IPS-20b (cell line): ENCODE measurements around the gene ENDOU.

Experiments
- H3K27ac ChIP-seq: one replicate; pipeline ENCODE4 v1.5.1; 2013; ENCODE audit warnings: low read length
- H3K27me3 ChIP-seq: 2 replicates; pipeline ENCODE4 v1.6.1; 2013; ENCODE audit warnings: mild to moderate bottlenecking, low read length, inconsistent platforms; ENCODE audit not compliant: insufficient read depth
- H3K36me3 ChIP-seq: 2 replicates; pipeline ENCODE4 v1.6.1; 2013; ENCODE audit warnings: low read depth, mild to moderate bottlenecking, inconsistent platforms, low read length, moderate library complexity; ENCODE audit not compliant: insufficient read depth
- H3K4me1 ChIP-seq: 2 replicates; pipeline ENCODE4 v1.6.1; 2013; ENCODE audit warnings: mild to moderate bottlenecking, control low read depth, inconsistent platforms, low read length, moderate library complexity; ENCODE audit not compliant: insufficient read depth
- H3K4me3 ChIP-seq: 2 replicates; pipeline ENCODE4 v1.5.1; 2013; ENCODE audit warnings: mild to moderate bottlenecking, low read length, inconsistent platforms
- H3K9ac ChIP-seq: 2 replicates; pipeline ENCODE4 v1.6.1; 2013; ENCODE audit warnings: low read depth, mild to moderate bottlenecking, inconsistent platforms, low read length, moderate library complexity
- H3K9me3 ChIP-seq: 2 replicates; pipeline ENCODE4 v1.6.1; 2013; ENCODE audit warnings: mild to moderate bottlenecking, low read depth, low read length, inconsistent platforms; ENCODE audit not compliant: insufficient read depth

Gene ENDOU

DNA sequence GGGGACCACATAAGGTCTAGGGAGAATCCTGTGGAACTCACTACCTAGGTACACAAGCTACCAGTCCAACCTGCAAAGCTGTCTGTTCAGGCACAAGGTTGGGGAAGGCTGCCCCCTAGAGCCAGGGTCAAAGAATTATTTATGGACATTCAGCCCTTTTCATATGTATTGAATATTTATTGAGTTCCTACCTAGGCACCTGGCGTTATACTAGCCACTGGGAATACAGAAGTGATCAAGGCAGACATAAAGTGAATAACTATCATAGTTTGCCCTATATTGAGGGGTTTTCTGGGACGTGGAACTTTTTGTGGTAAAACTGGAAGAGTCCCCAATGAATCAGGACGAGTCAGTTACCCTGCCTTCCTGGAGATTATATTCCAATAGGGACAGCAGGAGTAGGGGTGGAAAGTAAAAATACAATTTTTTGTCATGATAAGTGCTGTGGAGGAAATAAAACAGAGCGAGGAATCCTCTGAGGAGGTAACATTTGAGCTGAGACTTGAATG, 42.0 kb upstream of the ENDOU start:
- Histone ChIP-seq H3K9ac (no peak overlapping the region), H3K4me3 (no peak overlapping the region), H3K27me3 (peaks cover 6% of the 10 kb centered on the region), H3K9me3 (no peaks in the 10 kb centered on the region), H3K36me3 (no peaks in the 10 kb centered on the region), H3K27ac (no peak overlapping the region), H3K4me1 (peaks cover 19% of the 10 kb centered on the region)

DNA sequence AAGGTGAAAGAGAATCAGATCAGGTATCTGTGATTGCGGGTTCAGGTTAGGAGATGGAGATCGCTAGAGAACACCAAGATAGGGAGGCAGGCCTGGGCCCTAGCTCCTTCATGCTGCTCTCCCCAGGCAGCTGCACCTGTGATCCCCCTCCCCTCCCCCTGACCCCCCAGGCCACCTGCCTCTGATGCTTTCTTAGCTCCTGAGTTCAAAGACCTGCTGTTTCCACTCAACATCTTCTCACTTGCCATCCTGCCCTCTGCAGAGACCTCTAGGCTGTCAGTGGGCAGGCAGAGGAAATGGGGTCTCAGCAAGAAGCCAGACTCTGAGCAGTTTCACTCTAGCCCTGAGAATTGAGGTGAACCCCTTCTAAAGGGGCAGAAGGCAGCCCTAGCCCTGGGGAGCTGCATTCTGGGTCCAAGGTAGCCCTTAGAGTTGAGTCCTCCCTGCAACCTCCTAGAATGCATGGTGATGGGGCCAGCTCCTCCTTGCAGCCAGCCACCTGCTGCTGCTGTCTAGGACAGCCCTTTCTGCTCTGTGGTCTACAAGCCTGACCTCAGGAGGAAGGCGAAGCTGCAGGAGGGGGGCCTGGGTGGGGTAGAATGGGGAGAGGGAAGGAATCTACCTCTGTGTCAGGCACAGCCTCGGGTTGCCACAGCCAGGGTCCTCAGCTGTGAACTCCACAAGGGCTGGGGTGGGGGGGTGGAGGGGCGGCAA, 41.4 kb upstream of the ENDOU start:
- peaks cover under 1% of the 10 kb centered on the region; the same call in 1 of the 2 replicates for H3K27me3 ChIP-seq
- no peak overlapping the region for H3K27ac ChIP-seq
- no peak overlapping the region for H3K4me3 ChIP-seq
- H3K4me1 ChIP-seq: peaks cover 18% of the 10 kb centered on the region
- no peak overlapping the region for H3K9ac ChIP-seq
- no peaks in the 10 kb centered on the region for H3K9me3 ChIP-seq
- no peaks in the 10 kb centered on the region for H3K36me3 ChIP-seq

DNA sequence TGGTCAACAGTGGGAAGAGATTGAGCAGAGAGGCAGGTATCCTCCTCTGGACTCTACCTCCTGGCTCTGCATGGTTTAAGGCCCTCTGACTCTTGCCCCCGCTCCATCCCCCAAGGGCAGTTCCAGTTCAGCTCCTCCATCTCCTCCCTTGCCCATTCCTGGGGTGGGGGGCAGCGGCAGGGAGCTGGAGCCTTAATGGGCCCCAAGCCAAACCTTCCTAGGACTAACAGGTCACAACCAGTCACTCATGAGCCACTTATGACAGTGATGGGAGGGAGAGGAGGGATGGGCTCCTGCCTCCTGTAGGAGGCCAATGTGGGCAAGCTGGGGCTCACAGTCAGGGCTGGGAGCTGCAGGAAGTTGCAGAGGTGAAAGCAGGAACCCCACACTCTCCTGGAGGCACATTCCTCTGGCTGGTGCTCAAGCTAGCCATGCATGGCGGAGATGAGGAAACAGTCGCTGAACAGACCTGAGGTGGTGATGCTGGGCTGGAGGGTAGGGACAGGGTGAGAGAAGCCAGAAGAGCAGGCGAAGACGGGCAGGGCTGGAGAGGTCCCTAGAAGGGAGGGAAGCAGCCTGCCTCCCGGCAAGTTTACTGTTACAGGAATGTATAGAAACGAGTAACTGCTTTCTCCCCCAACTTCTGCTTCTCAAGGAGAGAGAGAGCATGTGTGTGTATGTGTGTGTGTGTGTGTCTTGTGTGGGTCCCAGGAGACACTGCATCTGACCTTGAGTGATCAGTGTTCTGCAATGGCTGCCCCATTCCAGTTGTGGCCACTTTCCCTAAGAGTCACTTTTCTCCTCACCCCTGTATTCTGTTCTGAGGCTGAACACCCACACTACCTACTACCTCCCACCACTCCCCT, 38.4 kb upstream of the ENDOU start:
- no peak overlapping the region for H3K27ac ChIP-seq
- H3K4me3 ChIP-seq: no peak overlapping the region
- H3K36me3 ChIP-seq: no peaks in the 10 kb centered on the region
- no peak overlapping the region for H3K9ac ChIP-seq
- H3K9me3 ChIP-seq: no peaks in the 10 kb centered on the region
- H3K27me3 ChIP-seq: peaks cover 10% of the 10 kb centered on the region; the same call in 1 of the 2 replicates
- peaks cover 11% of the 10 kb centered on the region for H3K4me1 ChIP-seq

DNA sequence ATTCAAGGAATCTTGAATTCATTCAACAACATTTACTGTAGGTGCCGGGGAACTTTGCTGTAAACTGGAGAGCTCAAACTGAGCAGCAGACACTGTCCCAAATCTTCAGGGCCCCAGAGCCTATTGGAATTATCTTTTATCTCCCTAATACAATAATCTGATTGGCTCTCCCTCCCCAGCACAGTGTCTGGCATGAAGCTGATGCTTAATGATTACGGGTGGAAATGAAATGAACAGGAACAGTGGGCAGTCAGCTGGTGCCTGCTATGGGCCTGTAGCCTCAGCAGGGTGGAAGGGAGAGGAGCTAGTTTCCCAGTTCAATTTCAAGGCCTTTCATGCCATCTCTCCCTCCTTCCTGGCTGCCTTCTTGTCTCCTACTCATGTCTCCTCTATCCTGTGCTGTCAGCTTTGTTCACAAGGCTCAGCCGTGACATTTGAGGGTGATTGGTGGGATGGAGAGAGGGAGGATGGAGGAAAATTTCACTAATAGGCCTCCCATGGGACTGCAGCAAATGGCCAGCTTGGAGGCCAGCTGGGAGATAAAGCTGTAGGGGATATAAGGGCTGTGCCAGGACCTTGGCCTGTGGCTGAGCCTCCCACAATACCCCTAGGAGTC, 37.7 kb upstream of the ENDOU start:
- Histone ChIP-seq H3K27ac (no peak overlapping the region), H3K4me1 (peaks cover 10% of the 10 kb centered on the region), H3K27me3 (peaks cover 11% of the 10 kb centered on the region; the same call in 1 of the 2 replicates), H3K4me3 (no peak overlapping the region), H3K36me3 (no peaks in the 10 kb centered on the region), H3K9me3 (no peaks in the 10 kb centered on the region), H3K9ac (no peak overlapping the region)

DNA sequence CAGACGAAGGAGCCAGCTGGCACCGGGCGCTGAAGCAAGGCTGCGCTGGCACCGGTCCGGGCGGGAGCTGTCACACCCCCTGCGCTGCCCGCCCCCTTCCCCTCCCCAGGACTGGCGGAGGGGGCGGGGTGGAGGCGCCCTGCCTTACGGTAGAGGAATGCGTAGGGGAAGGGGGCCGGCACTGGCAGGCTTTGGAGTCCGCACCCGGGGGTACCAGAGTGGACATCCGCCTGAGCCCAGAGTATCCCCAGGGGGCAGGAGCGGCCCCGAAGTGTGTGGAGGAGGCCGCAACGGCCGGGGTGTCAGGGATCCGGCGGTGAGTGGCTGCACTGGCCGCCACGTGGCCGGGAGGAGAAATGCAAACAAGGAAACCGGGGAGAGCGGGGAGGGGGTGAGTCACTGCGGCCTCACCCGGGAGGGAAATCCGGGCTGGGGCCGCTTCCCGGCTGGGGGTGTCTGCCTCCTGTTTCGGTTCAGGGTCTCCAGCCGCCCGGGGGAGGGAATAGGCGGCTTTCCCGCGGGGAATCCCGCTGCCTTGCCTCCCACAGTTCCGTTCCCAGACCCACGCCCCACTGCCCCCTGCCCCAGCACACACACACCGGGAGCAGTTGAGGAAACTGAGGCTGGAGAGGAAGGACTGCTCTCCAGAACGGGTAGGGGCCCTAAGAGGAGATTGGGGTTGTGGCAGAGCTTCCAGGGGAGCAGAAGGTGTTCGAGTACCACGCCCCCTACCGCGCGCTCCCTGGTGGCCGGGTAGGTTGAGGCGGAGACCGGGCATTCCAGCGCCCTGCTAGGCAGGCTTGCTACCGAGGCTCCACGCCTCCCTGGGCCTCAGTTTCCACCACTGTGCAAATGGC, 33.8 kb upstream of the ENDOU start, which contains the start of gene RAPGEF3:
Gene RAPGEF3, minus strand, starts transcription at position 47 of the 857 bp plus-strand sequence. CDS start 324 bp downstream, outside the sequence.
- no peaks in the 10 kb centered on the region for H3K9me3 ChIP-seq
- no peak within 1 kb of the TSS for H3K27ac ChIP-seq
- no peaks in the 10 kb centered on the region for H3K36me3 ChIP-seq
- H3K4me1 ChIP-seq: peaks cover 20% of the 10 kb centered on the region
- peak within 1 kb of the TSS; percentile 68 for H3K4me3 ChIP-seq
- peaks cover 22% of the 10 kb centered on the region; the same call in 1 of the 2 replicates for H3K27me3 ChIP-seq
- peak within 1 kb of the TSS; percentile 64; the same call in 1 of the 2 replicates for H3K9ac ChIP-seq

DNA sequence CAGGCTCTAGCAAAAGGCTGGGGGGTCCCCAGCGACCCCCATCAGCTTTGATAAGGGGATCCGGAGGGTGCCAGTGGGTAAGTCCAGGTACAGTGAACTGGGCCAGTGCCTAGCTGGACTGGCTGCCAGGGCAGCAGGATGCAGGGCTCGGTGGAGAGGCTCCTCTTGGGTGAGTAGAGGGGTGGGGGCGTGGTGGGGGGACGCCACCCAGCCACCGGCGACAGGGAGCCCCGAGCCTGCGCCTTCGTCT, 33.2 kb upstream of the ENDOU start:
- no peaks in the 10 kb centered on the region for H3K9me3 ChIP-seq
- peak overlapping the region; percentile 45; the same call in 1 of the 2 replicates for H3K9ac ChIP-seq
- H3K36me3 ChIP-seq: no peaks in the 10 kb centered on the region
- peaks cover 22% of the 10 kb centered on the region; the same call in 1 of the 2 replicates for H3K27me3 ChIP-seq
- H3K4me1 ChIP-seq: peaks cover 24% of the 10 kb centered on the region
- H3K27ac ChIP-seq: no peak overlapping the region
- peak overlapping the region; percentile 68; the same call in 1 of the 2 replicates for H3K4me3 ChIP-seq

DNA sequence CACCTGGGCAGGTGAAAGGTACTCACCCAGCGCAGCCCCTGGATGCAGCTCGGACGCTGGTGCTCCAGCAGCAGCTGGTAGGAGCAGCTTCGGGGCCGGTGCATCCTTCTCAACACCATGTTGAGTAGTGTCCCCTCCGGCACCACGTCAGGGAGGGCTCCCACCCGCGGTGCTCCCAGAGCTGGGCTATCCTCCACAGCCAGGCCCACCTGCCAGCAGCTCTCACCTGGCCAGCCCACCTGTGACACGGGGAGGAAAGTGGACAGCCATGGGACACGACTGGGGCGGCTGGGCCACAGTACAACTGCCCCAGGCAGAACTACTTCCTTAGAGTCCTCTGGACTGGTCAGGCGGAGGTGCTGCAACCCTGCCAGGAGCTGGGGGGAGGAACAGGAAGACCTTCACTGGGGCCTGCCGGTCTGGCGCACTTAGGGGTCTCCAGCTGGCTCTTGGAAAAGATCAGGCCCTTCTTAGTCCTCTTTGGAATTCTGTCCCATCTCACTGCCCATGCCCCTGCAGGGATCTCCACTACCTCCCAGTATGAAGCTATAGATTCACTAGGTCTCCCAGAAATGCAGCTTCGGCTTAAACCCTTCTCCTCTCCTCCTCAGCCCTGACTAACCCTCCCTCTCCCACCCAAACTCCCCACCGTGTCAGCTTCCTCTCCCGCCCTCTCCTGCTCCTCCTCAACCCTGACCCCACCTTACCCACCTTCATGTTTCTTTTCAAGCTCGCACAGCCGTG, 32.7 kb upstream of the ENDOU start:
- Histone ChIP-seq H3K9me3 (no peaks in the 10 kb centered on the region), H3K4me3 (peak overlapping the region; percentile 68; the same call in 1 of the 2 replicates), H3K9ac (peak overlapping the region; percentile 45; the same call in 1 of the 2 replicates), H3K27me3 (peaks cover 22% of the 10 kb centered on the region; the same call in 1 of the 2 replicates), H3K36me3 (no peaks in the 10 kb centered on the region), H3K27ac (no peak overlapping the region), H3K4me1 (peaks cover 27% of the 10 kb centered on the region)

DNA sequence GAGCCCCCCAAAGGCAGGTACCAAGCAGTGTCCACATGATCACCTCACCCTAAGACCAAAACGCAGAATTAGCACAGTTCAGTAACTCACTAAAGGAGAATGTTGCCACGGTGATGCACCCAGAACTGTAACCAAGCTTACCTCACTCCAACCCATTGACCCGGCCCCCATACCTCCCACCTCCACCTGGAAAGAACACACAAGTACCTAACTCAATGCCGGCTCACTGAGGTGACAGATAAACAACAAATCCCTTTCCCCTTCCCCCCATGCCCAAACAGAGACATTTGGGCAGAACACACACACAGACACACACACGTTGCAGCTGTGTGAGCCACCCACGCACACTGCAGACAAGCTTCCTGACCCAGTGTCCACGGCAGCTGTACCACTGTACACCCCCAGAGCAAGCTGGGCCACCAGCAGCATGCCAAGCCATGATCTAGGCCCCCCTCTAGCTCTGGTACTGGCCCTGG, 32.1 kb upstream of the ENDOU start:
- Histone ChIP-seq H3K4me3 (no peak overlapping the region; the same call in 1 of the 2 replicates), H3K9me3 (no peaks in the 10 kb centered on the region), H3K27ac (no peak overlapping the region), H3K27me3 (peaks cover 22% of the 10 kb centered on the region; the same call in 1 of the 2 replicates), H3K36me3 (no peaks in the 10 kb centered on the region), H3K4me1 (peaks cover 30% of the 10 kb centered on the region), H3K9ac (no peak overlapping the region)

DNA sequence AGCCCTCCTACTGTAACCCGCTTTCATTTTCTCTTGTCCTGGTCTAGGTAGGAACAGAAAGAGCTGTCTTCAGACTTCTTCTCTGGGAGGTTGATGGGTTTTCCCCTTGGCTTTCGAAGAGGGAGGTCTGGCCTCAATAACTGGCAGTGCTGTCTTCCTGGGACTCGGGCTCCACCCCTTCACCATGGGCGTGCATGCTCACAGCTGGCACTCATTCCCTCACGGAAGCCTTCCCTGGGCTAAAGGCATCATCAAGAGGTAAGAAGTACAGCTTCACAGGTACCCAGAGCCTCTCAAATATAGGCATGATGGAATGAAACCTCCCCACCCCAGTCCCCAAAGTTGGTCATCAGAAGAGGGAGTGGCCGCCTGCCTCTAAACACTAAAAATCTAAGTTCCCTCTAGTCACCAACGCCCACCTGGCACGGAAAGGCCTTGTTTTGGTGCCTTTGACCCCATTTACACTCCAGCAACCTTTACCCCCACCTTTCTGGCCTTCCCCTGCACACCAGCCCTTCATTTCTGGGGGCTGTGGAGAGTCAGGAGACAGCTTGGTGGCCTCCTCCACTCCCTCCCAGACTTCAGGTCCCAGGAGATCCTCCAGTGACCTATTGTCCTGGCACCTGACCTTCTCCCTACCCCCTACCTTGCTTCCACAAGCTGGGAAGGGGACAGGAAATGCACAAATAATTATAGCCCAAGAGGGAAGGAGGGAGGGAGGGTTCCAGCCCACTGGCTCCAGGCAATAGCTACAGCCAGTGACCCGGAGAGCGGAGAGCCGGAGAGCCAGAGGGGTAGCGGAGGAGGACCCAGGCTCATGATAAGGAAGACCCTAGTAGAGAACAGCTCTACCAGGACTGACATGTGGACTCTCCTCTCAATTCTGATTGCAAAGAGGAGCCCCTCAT, 30.6 kb upstream of the ENDOU start:
- Histone ChIP-seq H3K27me3 (peaks cover 22% of the 10 kb centered on the region; the same call in 1 of the 2 replicates), H3K4me3 (no peak overlapping the region), H3K36me3 (no peaks in the 10 kb centered on the region), H3K4me1 (peaks cover 30% of the 10 kb centered on the region), H3K9ac (no peak overlapping the region), H3K27ac (no peak overlapping the region), H3K9me3 (no peaks in the 10 kb centered on the region)
